ENCODE data around the gene SATB2.

Gene SATB2

GRCh38 chr2:199220920-199221319, 236.8 kb downstream of the SATB2 start:
- no peak for TF ChIP-seq GLIS3 (CRISPR knock-in tag; IDR thresholded peaks at IDR 0.05)
- TF ChIP-seq ZNF8 (CRISPR knock-in tag; IDR thresholded peaks at IDR 0.05) = no peak
- TF ChIP-seq TSHZ2 (CRISPR knock-in tag; IDR thresholded peaks at IDR 0.05) = no peak
- no peak for TF ChIP-seq OSR1 (CRISPR knock-in tag; IDR thresholded peaks at IDR 0.05)
- TF ChIP-seq PATZ1 (CRISPR knock-in tag; IDR thresholded peaks at IDR 0.05; ENCODE audit: borderline replicate concordance) = no peak
- TF ChIP-seq PPARA (CRISPR knock-in tag; IDR thresholded peaks at IDR 0.05; ENCODE audit: borderline replicate concordance) = no peak
- no peak for TF ChIP-seq CREB5 (CRISPR knock-in tag; IDR thresholded peaks at IDR 0.05; ENCODE audit: low read depth)
- no peak for TF ChIP-seq ARNTL (CRISPR knock-in tag; IDR thresholded peaks at IDR 0.05; ENCODE audit: borderline replicate concordance, low read depth)
- no peak for TF ChIP-seq CSDC2 (CRISPR knock-in tag; IDR thresholded peaks at IDR 0.05)
- TF ChIP-seq ZFP3 (CRISPR knock-in tag; IDR thresholded peaks at IDR 0.05) = no peak
- no peak for TF ChIP-seq TOX (CRISPR knock-in tag; IDR thresholded peaks at IDR 0.05; ENCODE audit: borderline replicate concordance)
- no peak for TF ChIP-seq ESRRG (CRISPR knock-in tag; IDR thresholded peaks at IDR 0.05)
- ATAC-seq = no peak

- TF ChIP-seq OSR1 (CRISPR knock-in tag; IDR thresholded peaks at IDR 0.05) (no peak), ZFP3 (CRISPR knock-in tag; IDR thresholded peaks at IDR 0.05) (no peak), ESRRG (CRISPR knock-in tag; IDR thresholded peaks at IDR 0.05) (no peak), CSRNP3 (CRISPR knock-in tag; IDR thresholded peaks at IDR 0.05) (no peak), PPARA (CRISPR knock-in tag; IDR thresholded peaks at IDR 0.05; ENCODE audit: borderline replicate concordance) (no peak), ZNF565 (CRISPR knock-in tag; conservative IDR thresholded peaks at IDR 0.05; ENCODE audit: low read depth) (no peak), TCF4 (CRISPR knock-in tag; IDR thresholded peaks at IDR 0.05; ENCODE audit: borderline replicate concordance) (no peak), TOX (CRISPR knock-in tag; IDR thresholded peaks at IDR 0.05; ENCODE audit: borderline replicate concordance) (no peak), BACH2 (CRISPR knock-in tag; IDR thresholded peaks at IDR 0.05; ENCODE audit: borderline replicate concordance) (no peak), POU6F1 (CRISPR knock-in tag; IDR thresholded peaks at IDR 0.05; ENCODE audit: borderline replicate concordance, low read depth) (no peak), ZC3H10 (CRISPR knock-in tag; IDR thresholded peaks at IDR 0.05) (no peak), CREB5 (CRISPR knock-in tag; IDR thresholded peaks at IDR 0.05; ENCODE audit: low read depth) (no peak), RARB (CRISPR knock-in tag; IDR thresholded peaks at IDR 0.05) (no peak), GLIS3 (CRISPR knock-in tag; IDR thresholded peaks at IDR 0.05) (no peak), ISL1 (CRISPR knock-in tag; IDR thresholded peaks at IDR 0.05) (no peak)
- no peak for ATAC-seq
Observed at GRCh38 chr2:199219551-199219950, 238.2 kb downstream of the SATB2 start.

All from SK-N-SH treated with all-trans-retinoic acid at 6 μM for 48 hours (cell line).